ENCODE results near the gene KCNAB1.

Gene KCNAB1

DNA sequence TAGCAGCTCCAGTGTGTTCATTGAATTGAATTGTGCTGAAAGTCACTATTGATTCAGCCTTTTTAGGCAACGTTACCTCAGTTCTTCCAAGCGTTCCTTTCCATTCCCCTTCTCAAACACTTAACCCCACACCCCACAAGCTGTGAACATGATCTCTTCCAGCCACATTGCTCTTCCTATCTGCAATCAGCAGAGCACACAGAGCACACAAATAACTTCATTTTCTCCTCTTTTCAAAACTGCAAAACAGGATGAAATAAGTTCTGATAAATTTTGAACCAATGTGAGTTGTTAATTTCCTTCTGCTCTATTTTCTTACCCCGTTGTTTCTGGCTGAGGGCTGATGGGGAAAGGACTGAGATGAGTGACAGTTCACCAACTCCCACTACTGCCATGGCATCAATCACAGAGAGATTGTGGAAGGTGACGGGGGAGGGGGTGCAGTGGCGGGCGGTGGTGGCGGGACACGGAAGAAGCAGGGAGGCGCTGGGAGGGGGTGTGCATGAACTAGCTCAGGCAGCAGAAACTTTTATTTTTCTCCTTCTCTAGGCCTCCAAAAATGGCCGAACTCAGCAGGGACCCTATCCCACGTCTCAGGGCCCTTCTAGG lies 287.3 kb downstream of the KCNAB1 start:
- DNase-seq (ENCODE audit: low spot score): no peak

DNA sequence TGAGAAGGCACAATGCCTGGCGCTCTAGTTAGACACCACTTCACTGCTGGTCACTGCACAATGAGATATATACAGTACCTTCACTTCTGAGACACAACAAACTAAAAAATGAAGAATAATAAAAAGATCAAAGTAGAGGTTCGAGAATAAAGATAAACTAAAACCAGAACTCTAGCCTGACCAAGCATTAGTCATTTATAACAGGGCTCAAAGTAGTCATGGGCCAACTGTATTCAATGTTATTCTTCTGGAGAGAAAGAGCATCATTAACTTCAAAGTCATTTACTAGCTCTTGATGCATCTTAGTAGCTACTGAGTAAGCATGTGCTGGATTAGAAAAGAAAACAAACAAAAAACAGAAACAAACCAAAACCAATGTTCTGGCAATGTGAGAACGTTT lies 289.3 kb downstream of the KCNAB1 start:
- no peak for DNase-seq (ENCODE audit: low spot score)

DNA sequence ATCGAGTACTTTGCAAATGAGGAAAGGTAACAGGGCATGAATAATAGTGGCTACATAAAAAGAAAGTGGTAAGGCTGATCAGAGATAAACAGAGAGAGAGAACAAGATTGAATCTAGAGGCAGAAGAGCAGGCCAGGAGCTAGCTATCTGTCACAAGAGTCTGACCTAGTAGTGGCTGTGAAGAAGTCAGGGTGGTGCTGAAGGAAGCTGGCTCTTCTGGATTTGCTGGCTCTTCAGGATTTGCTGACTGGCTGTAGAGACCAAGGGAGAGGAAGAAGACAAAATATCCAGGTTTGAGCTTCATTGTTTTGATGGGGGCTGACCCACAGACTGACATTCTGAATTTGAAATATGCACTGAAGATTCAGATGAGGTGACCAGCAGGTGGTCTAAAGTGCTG lies 292.2 kb downstream of the KCNAB1 start:
- no peak for DNase-seq (ENCODE audit: low spot score)

DNA sequence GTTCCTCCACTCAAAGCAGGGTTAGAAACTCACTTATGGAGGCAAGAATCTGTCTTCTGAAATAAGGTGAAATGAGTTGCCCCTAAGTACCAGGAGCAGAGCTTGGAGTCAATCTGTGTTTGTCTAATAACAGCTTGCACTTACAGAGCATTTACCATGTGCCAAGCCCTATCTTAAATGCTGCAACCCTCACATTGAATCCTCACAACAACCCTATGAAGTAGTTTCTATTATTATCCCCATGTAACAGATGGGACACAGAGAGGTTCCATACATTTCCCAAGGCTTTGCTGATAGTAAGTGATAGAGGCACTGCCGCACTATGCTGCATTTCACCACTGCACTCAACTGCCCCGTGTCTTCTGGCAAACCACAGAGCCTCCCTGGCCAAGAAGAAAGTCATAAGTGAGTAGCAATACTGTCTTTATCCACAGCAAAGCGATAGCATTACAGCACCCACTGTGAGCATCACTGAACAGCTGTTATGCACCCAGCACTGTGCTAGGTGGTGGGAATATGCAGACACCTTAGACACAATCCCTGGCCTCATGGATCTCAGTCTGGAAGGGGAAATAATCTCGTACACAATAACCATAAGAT lies 293.0 kb downstream of the KCNAB1 start:
- no peak for DNase-seq (ENCODE audit: low spot score)

DNA sequence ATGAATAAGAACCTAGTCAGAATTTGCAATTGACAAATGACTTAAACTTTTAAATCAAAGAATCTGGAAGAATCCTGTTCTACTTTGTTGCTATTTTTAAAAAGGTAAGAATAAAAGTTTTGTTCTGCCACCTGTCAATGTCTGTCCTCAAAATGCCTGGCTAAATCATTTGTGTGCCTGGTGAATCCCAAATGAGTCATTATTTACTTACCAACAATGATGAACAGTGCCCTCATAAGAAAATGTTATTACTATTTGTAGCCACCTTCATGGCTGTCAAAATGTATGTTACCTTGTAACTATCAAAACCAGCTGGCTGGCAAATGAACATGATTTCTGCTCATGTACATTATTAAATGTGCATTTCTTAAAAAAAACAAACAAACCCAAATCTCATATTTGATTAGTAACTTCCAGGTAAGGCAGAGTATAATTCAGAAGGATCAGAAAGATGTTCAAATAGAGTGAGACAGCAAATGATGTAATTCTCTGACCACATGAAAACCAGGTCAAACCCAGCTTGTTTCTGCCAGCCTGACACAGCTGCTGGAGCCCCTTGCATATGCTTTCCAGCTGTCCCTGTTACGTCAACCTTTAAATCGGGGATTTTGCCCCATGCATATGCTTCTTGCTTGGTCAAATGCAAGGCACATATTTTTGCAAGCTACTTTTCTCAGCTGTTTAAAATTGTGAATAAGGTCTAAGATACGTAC lies 296.6 kb downstream of the KCNAB1 start:
- DNase-seq (ENCODE audit: low spot score): no peak

DNA sequence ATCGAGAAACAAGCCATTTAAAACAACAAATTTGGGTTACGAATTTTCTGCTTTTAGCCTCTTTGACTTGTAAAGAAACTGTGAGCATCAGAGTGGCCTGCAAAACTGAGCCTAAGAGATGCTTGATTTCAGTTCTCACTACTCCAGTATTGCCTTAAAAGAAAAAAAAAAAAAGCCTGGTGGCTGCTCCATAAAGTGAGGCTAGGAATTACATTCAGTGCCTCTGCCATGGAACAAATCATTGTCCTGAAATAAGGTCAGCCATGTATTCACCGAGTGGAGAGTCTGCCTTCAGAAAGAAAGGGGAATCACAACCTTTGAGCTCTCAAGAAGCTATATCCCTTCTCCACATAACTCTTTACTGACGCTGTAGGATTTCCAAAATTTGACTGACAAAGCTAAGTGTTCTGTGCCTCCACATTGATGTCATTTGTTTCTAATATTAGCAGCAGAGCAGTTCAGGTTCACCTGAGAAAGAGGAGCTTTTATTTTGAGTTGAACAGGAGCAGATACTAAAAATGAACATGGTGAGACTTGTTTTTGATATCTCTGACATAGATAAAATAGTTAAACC lies 297.3 kb downstream of the KCNAB1 start:
- DNase-seq (ENCODE audit: low spot score): no peak

DNA sequence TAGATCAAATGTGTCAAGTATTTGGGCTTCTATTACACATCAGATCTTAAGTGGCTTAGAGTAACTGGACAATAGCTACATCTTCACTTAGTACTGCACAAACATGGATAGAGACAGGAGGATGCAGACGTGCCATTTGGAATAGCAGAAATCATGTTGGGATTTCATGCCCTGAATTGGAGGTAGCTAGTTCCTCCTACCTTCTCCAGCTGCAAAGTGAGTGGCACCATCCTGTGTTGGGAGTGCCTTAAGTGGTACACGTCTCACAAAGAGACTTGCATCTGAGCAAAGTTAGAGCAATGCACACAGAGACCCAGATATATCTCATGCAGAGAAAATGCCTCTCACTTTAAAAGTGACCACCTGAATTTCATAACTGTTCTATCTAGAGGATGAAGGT lies 298.1 kb downstream of the KCNAB1 start:
- no peak for DNase-seq (ENCODE audit: low spot score)

DNA sequence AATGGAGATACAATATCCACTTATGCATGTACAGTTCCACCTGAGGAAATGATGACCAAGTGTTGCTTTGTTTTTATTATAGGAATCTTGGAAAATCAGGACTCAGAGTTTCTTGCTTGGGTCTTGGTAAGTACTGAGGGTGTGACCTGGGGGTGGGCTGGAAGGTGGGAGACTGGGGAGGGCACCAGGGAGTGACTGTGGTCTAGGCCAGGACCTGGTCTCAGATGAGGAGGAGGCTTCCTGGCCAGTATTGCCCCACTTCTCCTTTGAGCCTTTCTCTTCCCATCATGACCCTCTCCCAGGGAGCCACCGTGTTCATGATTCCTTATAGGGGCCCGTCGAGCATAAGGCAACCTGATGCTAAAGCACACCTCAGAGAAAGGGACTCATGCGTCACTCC lies 301.2 kb downstream of the KCNAB1 start:
- no peak for DNase-seq (ENCODE audit: low spot score)

DNA sequence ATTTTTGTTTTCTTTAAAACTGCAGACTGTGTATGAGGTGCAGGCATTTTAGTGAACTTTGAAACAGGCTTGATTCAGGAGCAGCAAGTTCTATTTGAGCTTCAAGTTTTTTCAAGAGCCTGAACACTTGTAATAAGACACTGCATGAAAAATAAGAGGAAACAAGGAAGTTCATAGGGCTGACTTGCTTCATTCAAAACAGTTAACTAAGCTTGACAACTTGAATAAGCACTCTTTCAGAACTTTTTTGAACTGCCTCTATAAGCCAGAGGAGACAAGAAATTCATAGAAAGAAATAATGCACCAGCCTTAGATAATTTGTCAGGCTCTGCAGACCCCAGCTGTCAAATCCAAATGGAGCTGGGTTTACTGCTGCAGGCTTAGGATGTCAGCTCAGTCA lies 304.4 kb downstream of the KCNAB1 start:
- DNase-seq (ENCODE audit: low spot score): no peak

DNA sequence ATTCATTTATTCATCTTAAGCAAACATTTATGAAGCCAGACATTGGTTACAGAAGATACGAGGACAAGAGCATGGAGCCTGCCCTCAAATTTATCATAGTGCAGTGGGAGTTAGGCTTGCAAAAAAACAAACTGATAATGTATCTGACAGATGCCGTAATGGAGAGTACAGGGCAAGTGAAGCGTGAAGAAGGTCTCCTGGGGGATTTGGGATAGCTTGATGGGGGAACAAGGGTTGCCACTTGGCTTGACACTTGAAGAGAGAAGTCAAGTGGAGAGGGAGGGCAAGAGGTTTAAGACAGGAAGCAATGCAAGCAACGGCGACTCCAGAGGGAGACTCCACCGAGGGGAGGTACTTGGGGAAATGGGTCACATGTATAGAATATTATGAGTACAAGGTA lies 305.3 kb downstream of the KCNAB1 start:
- no peak for DNase-seq (ENCODE audit: low spot score)

DNA sequence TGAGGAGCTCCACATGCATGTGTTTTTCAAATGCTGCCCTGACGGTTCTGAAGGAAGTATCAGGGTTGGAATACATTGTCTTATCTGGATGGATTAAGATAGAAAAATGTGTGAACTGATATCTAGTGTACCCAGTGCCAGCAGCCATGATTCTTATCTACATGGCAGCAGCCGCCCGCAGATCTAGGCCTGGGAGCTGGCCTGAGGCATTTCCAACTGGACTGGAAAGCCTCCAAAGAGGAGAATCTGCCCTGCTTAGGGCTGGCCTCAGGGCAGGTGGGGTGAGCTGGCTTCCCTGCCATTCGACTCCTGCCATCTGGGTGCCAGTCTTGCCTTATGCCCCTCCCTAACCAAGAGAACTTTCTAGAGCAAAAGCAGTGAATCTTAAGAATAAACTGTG lies 308.7 kb downstream of the KCNAB1 start:
- no peak for DNase-seq (ENCODE audit: low spot score)

DNA sequence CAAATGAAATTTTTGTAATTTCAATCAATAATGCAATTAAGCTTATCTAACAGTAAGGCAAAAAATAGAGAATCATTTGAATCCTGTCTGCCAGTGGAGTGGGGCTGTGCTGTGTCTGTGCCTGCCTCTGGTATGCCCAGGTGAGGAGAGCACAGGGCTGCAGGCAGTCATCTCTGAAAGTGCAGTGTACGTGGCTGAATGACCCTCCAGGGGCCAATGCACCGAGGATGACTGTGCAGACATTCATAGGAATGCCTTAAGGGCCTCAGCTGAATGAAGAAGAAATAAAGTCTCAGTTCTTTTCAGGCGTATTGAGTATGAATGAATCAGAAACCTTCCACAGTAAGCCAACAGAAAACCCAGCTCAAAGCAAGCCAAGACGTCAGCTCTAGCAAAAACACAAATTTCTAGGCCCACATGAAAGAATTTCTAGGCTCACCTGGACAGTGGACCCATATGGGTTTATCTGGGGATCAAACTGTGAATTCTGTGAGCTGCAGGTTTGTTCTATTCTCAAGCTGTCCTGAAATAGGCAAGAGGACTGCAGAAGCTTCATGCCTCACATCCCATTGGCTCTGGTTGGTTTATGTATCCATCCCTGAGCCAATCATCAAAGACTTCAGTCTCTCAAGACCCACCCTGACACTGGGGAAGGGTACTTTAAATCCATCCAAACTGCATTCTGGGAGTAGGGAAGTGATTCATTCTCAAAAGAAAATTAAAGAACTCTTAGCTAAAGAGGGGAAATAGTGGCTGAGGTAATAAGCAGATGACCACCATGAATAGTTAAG lies 311.2 kb downstream of the KCNAB1 start:
- DNase-seq (ENCODE audit: low spot score): no peak

DNA sequence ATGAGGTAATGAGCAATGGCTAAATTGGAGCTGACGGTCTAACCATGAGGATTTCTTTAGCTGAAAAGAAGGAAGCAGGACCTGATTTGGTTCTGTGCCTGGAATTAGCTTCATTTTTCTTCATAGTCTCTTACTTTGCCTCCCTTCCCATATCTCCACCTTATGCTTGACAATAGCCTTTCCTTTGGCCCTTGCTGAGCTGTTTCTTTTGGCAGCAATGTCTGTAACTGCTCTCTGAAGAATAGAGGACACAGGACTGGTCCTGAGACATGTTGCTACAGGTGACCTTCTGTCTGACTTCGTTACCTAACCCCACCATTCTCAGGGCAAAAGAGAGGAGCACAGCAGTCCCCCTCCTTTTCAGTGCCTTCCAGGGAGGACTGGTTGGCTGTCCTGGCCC lies 312.2 kb downstream of the KCNAB1 start:
- no peak for DNase-seq (ENCODE audit: low spot score)

DNA sequence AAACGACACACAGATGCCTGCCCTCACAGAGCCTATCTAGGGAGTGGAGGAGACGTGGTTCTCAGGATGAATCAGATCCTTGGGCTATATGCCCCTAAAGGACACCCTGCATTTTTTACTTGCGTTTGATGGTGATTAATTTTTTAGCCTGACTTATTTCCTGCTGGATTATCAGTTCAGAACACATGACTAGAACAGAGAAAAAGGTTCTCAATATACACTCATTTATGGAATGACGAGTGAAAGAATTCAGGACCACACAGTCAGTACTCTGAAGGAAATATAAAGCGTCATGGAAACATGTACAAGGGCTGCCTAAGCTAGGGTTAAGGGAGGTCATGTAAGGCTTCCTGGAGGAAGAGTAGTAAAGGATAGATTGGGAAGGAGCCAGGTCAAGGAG lies 312.8 kb downstream of the KCNAB1 start:
- DNase-seq (ENCODE audit: low spot score): no peak

DNA sequence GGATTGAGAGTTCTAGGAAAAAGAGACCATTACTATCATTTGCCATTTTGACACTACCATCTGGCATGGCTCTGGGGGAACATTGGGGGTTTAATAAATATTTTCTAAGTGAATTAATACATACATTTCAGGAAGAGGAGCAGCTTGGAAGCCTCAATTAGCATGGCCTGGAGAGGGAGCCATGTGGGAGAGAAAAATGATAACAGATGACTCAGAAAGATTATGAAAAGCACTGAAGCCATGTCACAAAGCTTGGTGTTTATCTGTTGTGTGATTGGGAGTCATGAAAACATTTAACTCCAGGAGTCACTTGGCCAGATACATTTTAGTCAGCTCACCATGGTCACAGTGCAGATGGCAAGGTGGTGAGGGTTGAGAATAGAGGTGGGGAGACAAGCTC lies 313.5 kb downstream of the KCNAB1 start:
- DNase-seq (ENCODE audit: low spot score): no peak

DNA sequence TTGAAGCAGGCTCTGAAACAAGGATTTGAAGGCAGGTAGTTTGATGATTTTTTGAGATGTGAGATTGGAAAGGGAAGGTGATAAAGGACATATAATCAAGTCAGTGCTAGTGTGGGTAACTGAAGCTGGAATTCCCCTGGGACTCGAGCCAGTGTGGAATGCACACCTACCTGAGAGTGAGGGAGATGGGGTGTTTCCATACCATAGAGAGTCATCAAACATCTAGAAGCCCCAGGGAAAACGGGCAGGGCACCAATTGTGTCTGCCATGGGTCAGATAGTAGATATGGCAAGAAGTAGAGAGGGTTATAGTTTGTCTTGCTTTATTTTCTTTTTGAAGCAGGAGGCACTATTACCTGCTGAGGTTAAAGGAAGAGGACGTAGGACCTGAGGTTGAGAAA lies 314.5 kb downstream of the KCNAB1 start:
- DNase-seq (ENCODE audit: low spot score): no peak

DNA sequence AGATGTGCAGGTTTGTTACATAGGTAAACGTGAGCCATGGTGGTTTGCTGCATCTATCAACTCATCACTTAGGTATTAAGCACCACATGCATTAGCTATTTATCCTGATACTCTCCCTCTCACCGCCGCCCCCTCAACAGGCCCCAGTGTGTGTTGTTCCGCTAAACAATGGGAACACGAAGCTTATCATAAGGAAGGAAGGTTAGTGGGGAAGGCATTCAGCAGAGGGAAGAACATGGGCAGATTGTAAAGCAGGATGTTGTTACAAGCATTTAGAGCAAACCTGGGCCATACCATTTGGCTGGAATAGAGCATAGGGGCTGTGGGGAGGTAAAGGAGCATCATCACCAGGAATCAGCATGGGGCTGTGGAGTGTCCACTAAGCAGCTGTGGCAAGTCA lies 322.7 kb downstream of the KCNAB1 start:
- DNase-seq (ENCODE audit: low spot score): no peak

DNA sequence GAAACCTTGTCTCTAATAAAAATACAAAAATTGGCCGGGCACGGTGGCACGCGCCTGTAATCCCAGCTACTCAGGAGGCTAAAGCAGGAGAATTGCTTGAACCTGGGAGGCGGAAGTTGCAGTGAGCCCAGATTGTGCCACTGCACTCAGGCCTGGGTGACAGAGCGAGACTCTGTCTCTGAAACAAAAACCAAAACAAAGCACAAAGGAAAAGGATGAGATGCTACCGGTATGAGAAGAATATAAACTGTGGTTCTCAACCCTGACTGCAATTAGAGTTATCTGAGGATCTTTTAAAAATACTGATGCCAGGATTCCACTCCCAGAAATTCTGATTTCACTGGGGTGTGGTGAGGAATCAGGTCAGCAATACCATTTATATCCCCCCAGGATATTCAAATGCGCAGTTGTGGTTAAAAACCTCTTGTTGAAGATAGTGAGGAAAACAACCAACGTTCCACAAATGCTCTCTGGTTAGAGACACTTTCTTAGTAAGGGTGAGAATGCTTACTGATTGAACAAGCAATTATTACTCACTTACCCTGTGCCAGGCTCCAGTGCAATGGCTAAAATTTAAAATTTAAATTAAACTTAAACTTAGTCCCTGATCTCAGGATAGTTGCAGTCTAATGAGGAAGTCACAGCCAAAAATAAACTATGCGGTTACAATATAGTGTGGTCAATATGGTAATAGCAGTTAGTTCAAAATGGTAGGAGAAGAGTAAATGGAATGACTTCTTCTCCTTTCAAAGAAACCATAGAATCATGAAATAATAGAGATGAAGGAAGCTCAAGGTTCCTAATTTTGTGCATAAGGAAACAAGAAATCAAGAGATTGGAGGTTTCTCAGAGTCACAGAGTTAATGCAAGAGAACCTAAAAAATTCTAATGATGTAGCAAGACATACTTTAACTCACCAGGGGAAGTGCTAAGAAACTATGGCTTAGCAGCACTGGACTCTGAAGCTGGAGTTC lies 325.0 kb downstream of the KCNAB1 start:
- no peak for DNase-seq (ENCODE audit: low spot score)

DNA sequence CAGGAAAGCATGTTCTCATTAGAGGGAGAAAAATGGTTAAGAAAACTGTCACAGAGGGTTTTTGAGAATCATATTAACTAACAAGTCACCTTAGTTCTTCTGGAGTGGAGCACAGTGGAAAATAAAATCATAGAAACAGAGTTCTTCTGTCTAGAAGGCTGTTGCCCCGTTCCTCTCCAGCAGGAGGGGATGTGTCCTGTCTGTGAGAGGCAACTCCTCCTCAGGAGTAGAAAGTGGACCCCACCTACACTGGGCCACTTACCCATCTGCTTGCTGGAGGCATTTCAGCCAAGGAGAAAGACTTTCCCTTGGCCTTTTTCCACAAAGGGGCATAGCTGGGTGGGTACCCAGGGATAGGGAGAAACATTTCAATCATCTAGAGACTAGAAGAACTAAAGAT lies 327.9 kb downstream of the KCNAB1 start:
- DNase-seq (ENCODE audit: low spot score): peak; percentile 59

DNA sequence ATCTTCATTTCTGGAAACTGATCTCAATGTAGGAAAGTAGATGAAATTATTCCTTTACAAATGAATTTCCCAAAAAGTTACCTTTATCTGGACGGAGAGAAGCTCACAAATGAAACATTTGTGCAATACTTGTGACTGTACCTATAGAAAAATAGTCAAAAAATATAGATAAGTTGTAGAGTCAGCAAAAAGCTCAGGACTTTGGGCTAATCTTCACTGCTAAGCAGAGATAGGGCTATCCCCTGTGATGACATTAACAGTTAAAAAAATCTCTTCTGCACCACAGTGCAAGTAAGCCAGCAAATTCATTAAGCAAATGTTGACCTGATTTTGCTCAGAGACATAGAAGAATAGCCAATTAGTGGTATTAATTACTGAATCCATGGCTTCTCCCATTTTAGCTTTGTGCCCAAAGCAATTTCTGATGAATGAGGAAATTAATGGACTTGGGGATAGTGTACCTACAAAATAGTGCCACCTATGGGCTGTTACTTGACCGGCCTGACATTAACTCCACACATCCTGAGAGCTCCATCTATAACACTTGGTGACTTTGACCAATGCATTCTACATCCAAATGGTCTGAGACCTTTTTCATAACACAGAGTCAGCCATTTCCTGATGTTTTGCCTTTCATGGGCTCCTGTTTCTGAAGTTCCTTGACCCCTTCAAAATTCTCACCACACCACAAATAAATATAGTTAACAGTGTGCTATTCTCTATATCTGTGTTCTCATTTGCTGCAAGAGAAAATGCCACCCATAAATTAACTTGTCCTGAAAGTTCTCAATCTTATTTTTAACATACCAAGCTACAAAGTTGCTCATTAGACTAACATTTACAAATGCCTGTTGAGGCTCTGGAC lies 329.6 kb downstream of the KCNAB1 start:
- DNase-seq (ENCODE audit: low spot score): peak; percentile 61

Measured in D341Med (cell line).